ENCODE results near the gene CABP7.

Gene CABP7

GRCh38 chr22:29723766-29724165 lies 4.0 kb downstream of the CABP7 start:
- no peak for DNase-seq (ENCODE audit: low read depth)

GRCh38 chr22:29724843-29725242 lies 5.0 kb downstream of the CABP7 start:
- no peak for DNase-seq (ENCODE audit: low read depth)

- DNase-seq (ENCODE audit: low read depth), result no peak
These were observed 6.3 kb downstream of the CABP7 start for GRCh38 chr22:29726106-29726505.

- DNase-seq (ENCODE audit: low read depth), result no peak
These were observed 6.8 kb downstream of the CABP7 start for GRCh38 chr22:29726512-29727130.

- DNase-seq (ENCODE audit: low read depth), result no peak
These were observed 7.3 kb downstream of the CABP7 start for GRCh38 chr22:29727131-29727523.

GRCh38 chr22:29729161-29729560 lies 9.4 kb downstream of the CABP7 start:
- DNase-seq (ENCODE audit: low read depth), result no peak

GRCh38 chr22:29731058-29731850 lies 11.5 kb downstream of the CABP7 start:
- DNase-seq (ENCODE audit: low read depth), result no peak

GRCh38 chr22:29732883-29733282 lies 13.1 kb downstream of the CABP7 start:
- DNase-seq (ENCODE audit: low read depth), result no peak

- no peak for DNase-seq (ENCODE audit: low read depth)
These were observed 13.8 kb downstream of the CABP7 start for GRCh38 chr22:29733362-29734201.

GRCh38 chr22:29734406-29734805 lies 14.6 kb downstream of the CABP7 start:
- DNase-seq (ENCODE audit: low read depth), result no peak

- DNase-seq (ENCODE audit: low read depth), result no peak
These were observed 15.0 kb downstream of the CABP7 start for GRCh38 chr22:29734838-29735237.

GRCh38 chr22:29735416-29735815 lies 15.6 kb downstream of the CABP7 start:
- no peak for DNase-seq (ENCODE audit: low read depth)

- no peak for DNase-seq (ENCODE audit: low read depth)
These were observed 17.7 kb downstream of the CABP7 start for GRCh38 chr22:29737251-29738117.

GRCh38 chr22:29738118-29738815 lies 18.5 kb downstream of the CABP7 start:
- DNase-seq (ENCODE audit: low read depth), result no peak

GRCh38 chr22:29739346-29739875 lies 19.6 kb downstream of the CABP7 start:
- no peak for DNase-seq (ENCODE audit: low read depth)

GRCh38 chr22:29740216-29740615 lies 20.4 kb downstream of the CABP7 start:
- no peak for DNase-seq (ENCODE audit: low read depth)

- no peak for DNase-seq (ENCODE audit: low read depth)
These were observed 22.1 kb downstream of the CABP7 start for GRCh38 chr22:29741926-29742325.

GRCh38 chr22:29742326-29742725 lies 22.5 kb downstream of the CABP7 start:
- no peak for DNase-seq (ENCODE audit: low read depth)

- no peak for DNase-seq (ENCODE audit: low read depth)
These were observed 25.1 kb downstream of the CABP7 start for GRCh38 chr22:29744902-29745301.

GRCh38 chr22:29747832-29748231 lies 28.0 kb downstream of the CABP7 start:
- no peak for DNase-seq (ENCODE audit: low read depth)
